SK-N-SH treated with all-trans-retinoic acid at 6 μM for 48 hours (cell line): ENCODE measurements around the gene GP1BB.

Experiments
- ATAC-seq: fragments of 200-7000 bp; cut with Tn5 transposase; 3 replicates; pipeline ENCODE4 v1.9.1; 2020; ENCODE audit warnings: mild to moderate bottlenecking, moderate library complexity
- BACH2 ChIP-seq: fragments of 250-450 bp; sonication (Bioruptor Pico); IDR thresholded peaks from 2 replicates; pipeline ENCODE4 v1.9.0; 2021; ENCODE audit warnings: mild to moderate bottlenecking, borderline replicate concordance
- CREB5 ChIP-seq: fragments of 250-450 bp; sonication (Bioruptor Pico); IDR thresholded peaks from 2 replicates; pipeline ENCODE4 v1.5.1; 2020; ENCODE audit warnings: low read depth, mild to moderate bottlenecking, moderate library complexity
- CSDC2 ChIP-seq: fragments of 250-450 bp; sonication (Bioruptor Pico); IDR thresholded peaks from 2 replicates; pipeline ENCODE4 v1.5.0; 2020; ENCODE audit warnings: mild to moderate bottlenecking, moderate library complexity
- CSRNP3 ChIP-seq: fragments of 250-450 bp; sonication (Bioruptor Pico); IDR thresholded peaks from 2 replicates; pipeline ENCODE4 v1.5.1; 2021; ENCODE audit warnings: mild to moderate bottlenecking, moderate library complexity
- GLIS3 ChIP-seq: fragments of 250-450 bp; sonication (Bioruptor Pico); IDR thresholded peaks from 2 replicates; pipeline ENCODE4 v1.5.0; 2020; ENCODE audit warnings: mild to moderate bottlenecking, moderate library complexity
- ISL1 ChIP-seq: fragments of 250-450 bp; sonication (Bioruptor Pico); IDR thresholded peaks from 2 replicates; pipeline ENCODE4 v2.1.2; 2022; ENCODE audit warnings: mild to moderate bottlenecking, moderate library complexity
- OSR1 ChIP-seq: fragments of 250-450 bp; sonication (Bioruptor Pico); IDR thresholded peaks from 2 replicates; pipeline ENCODE4 v1.8.0; 2022; ENCODE audit warnings: moderate library complexity, mild to moderate bottlenecking, inconsistent platforms
- PATZ1 ChIP-seq: fragments of 250-450 bp; sonication (Bioruptor Pico); IDR thresholded peaks from 2 replicates; pipeline ENCODE4 v1.8.0; 2020; ENCODE audit warnings: mild to moderate bottlenecking, moderate library complexity, borderline replicate concordance
- POU6F1 ChIP-seq: fragments of 250-450 bp; sonication (Bioruptor Pico); IDR thresholded peaks from 2 replicates; pipeline ENCODE4 v1.8.0; 2021; ENCODE audit warnings: low read depth, mild to moderate bottlenecking, moderate library complexity, borderline replicate concordance
- RARB ChIP-seq: fragments of 250-450 bp; sonication (Bioruptor Pico); IDR thresholded peaks from 2 replicates; pipeline ENCODE4 v1.8.0; 2021; ENCODE audit warnings: mild to moderate bottlenecking, moderate library complexity
- SNAI2 ChIP-seq: fragments of 250-450 bp; sonication (Bioruptor Pico); IDR thresholded peaks from 2 replicates; pipeline ENCODE4 v1.5.0; 2020; ENCODE audit warnings: mild to moderate bottlenecking, moderate library complexity
- TOX ChIP-seq: fragments of 250-450 bp; sonication (Bioruptor Pico); IDR thresholded peaks from 2 replicates; pipeline ENCODE4 v1.8.0; 2021; ENCODE audit warnings: mild to moderate bottlenecking, moderate library complexity, borderline replicate concordance
- TSHZ2 ChIP-seq: fragments of 250-450 bp; sonication (Bioruptor Pico); IDR thresholded peaks from 2 replicates; pipeline ENCODE4 v1.5.0; 2020; ENCODE audit warnings: mild to moderate bottlenecking, moderate library complexity
- ZC3H10 ChIP-seq: fragments of 250-450 bp; sonication (Bioruptor Pico); IDR thresholded peaks from 2 replicates; pipeline ENCODE4 v1.5.1; 2021; ENCODE audit warnings: mild to moderate bottlenecking, moderate library complexity
- ZFP3 ChIP-seq: fragments of 250-450 bp; sonication (Bioruptor Pico); IDR thresholded peaks from 2 replicates; pipeline ENCODE4 v1.5.0; 2020; ENCODE audit warnings: mild to moderate bottlenecking, moderate library complexity
- ZFP30 ChIP-seq: fragments of 450-650 bp; formaldehyde crosslinking; IDR thresholded peaks from 2 replicates; pipeline ENCODE4 v1.5.0; 2022; ENCODE audit warnings: mild to moderate bottlenecking, moderate library complexity
- ZNF565 ChIP-seq: fragments of 450-650 bp; formaldehyde crosslinking; conservative IDR thresholded peaks from 2 replicates; pipeline ENCODE4 v1.5.0; 2020; ENCODE audit warnings: low read depth, mild to moderate bottlenecking, moderate library complexity
- ZNF70 ChIP-seq: fragments of 450-650 bp; formaldehyde crosslinking; IDR thresholded peaks from 2 replicates; pipeline ENCODE4 v1.5.0; 2020; ENCODE audit warnings: mild to moderate bottlenecking, moderate library complexity

GP1BB gene

GRCh38 chr22:19755145-19755710 lies 31.9 kb downstream of the GP1BB start:
- ATAC-seq = no peak
- TF ChIP-seq TSHZ2 (CRISPR knock-in tag) = no peak
- no peak for TF ChIP-seq ISL1 (CRISPR knock-in tag)
- TF ChIP-seq ZFP3 (CRISPR knock-in tag) = no peak
- no peak for TF ChIP-seq TOX (CRISPR knock-in tag)
- TF ChIP-seq PATZ1 (CRISPR knock-in tag) = no peak
- TF ChIP-seq SNAI2 (CRISPR knock-in tag) = no peak
- no peak for TF ChIP-seq CSDC2 (CRISPR knock-in tag)
- no peak for TF ChIP-seq ZNF565 (CRISPR knock-in tag)
- TF ChIP-seq GLIS3 (CRISPR knock-in tag) = no peak
- TF ChIP-seq CSRNP3 (CRISPR knock-in tag) = no peak
- no peak for TF ChIP-seq POU6F1 (CRISPR knock-in tag)
- no peak for TF ChIP-seq BACH2 (CRISPR knock-in tag)
- no peak for TF ChIP-seq OSR1 (CRISPR knock-in tag)

GRCh38 chr22:19755722-19756287 lies 32.5 kb downstream of the GP1BB start:
- peak; percentile 35 for ATAC-seq
- TF ChIP-seq CREB5 (CRISPR knock-in tag) = no peak
- no peak for TF ChIP-seq ZNF70 (CRISPR knock-in tag)
- no peak for TF ChIP-seq POU6F1 (CRISPR knock-in tag)
- no peak for TF ChIP-seq ZFP3 (CRISPR knock-in tag)
- no peak for TF ChIP-seq PATZ1 (CRISPR knock-in tag)
- no peak for TF ChIP-seq SNAI2 (CRISPR knock-in tag)
- no peak for TF ChIP-seq ZNF565 (CRISPR knock-in tag)
- TF ChIP-seq TSHZ2 (CRISPR knock-in tag) = no peak
- no peak for TF ChIP-seq GLIS3 (CRISPR knock-in tag)
- no peak for TF ChIP-seq ZFP30 (CRISPR knock-in tag)
- TF ChIP-seq CSRNP3 (CRISPR knock-in tag) = no peak
- no peak for TF ChIP-seq ZC3H10 (CRISPR knock-in tag)
- no peak for TF ChIP-seq OSR1 (CRISPR knock-in tag)
- no peak for TF ChIP-seq RARB (CRISPR knock-in tag)
